Measurements from ENCODE around the gene MAPK8.
"Not testable (repeated sequence)": the region's sequence is repeated elsewhere in the genome, so short reads cannot be mapped to it uniquely, and the experiment has no call there.

MAPK8 gene

GRCh38 chr10:48414160-48414559, 107.7 kb downstream of the MAPK8 start:
- H3K4me3 Mint-ChIP-seq = no peak overlapping the region
- no peak overlapping the region for H3K27ac Mint-ChIP-seq
- no peak for DNase-seq
- H3K4me1 Mint-ChIP-seq = no peaks in the 10 kb centered on the region
- CTCF ChIA-PET = no interaction called here
- peaks cover 27% of the 10 kb centered on the region for H3K36me3 Mint-ChIP-seq
- H3K27me3 Mint-ChIP-seq = no peaks in the 10 kb centered on the region
- H3K9me3 Mint-ChIP-seq = peaks cover 7% of the 10 kb centered on the region

- CTCF ChIA-PET = no interaction called here
- Mint-ChIP-seq H3K9me3 (peaks cover 7% of the 10 kb centered on the region), H3K27me3 (no peaks in the 10 kb centered on the region), H3K4me1 (no peaks in the 10 kb centered on the region), H3K36me3 (peaks cover 27% of the 10 kb centered on the region), H3K27ac (no peak overlapping the region), H3K4me3 (no peak overlapping the region)
- no peak for DNase-seq
These were observed 108.3 kb downstream of the MAPK8 start for GRCh38 chr10:48414778-48415177.

GRCh38 chr10:48416584-48417232, 110.2 kb downstream of the MAPK8 start:
- H3K4me3 Mint-ChIP-seq = no peak overlapping the region
- H3K27ac Mint-ChIP-seq = no peak overlapping the region
- CTCF ChIA-PET = interaction anchor here (1.0 kb wide), 1 partner anchor 90 kb away, joined by 3 read pairs; no protein-coding TSS in a partner anchor
- no peaks in the 10 kb centered on the region for H3K27me3 Mint-ChIP-seq
- H3K9me3 Mint-ChIP-seq = peaks cover 7% of the 10 kb centered on the region
- H3K36me3 Mint-ChIP-seq = peaks cover 15% of the 10 kb centered on the region
- DNase-seq = no peak
- no peaks in the 10 kb centered on the region for H3K4me1 Mint-ChIP-seq

- H3K27me3 Mint-ChIP-seq = no peaks in the 10 kb centered on the region
- H3K4me1 Mint-ChIP-seq = no peaks in the 10 kb centered on the region
- no peak overlapping the region for H3K27ac Mint-ChIP-seq
- DNase-seq = no peak
- CTCF ChIA-PET = interaction anchor here (1.0 kb wide), 1 partner anchor 89 kb away, joined by 3 read pairs; no protein-coding TSS in a partner anchor
- H3K36me3 Mint-ChIP-seq = peaks cover 10% of the 10 kb centered on the region
- peaks cover 3% of the 10 kb centered on the region for H3K9me3 Mint-ChIP-seq
- no peak overlapping the region for H3K4me3 Mint-ChIP-seq
These were observed 110.9 kb downstream of the MAPK8 start for GRCh38 chr10:48417374-48417773.

- no peak overlapping the region for H3K27ac Mint-ChIP-seq
- DNase-seq = no peak
- no peaks in the 10 kb centered on the region for H3K9me3 Mint-ChIP-seq
- CTCF ChIA-PET = interaction anchor here (0.6 kb wide), 1 partner anchor 41 kb away, joined by 3 read pairs; no protein-coding TSS in a partner anchor
- H3K4me3 Mint-ChIP-seq = no peak overlapping the region
- no peaks in the 10 kb centered on the region for H3K27me3 Mint-ChIP-seq
- H3K36me3 Mint-ChIP-seq = peaks cover 3% of the 10 kb centered on the region
- H3K4me1 Mint-ChIP-seq = no peaks in the 10 kb centered on the region
These were observed 111.8 kb downstream of the MAPK8 start for GRCh38 chr10:48418189-48418788.

- CTCF ChIA-PET = no interaction called here
These were observed 113.2 kb downstream of the MAPK8 start for GRCh38 chr10:48419714-48420113.

GRCh38 chr10:48421862-48422261, 115.4 kb downstream of the MAPK8 start:
- H3K27me3 Mint-ChIP-seq, H3K4me3 Mint-ChIP-seq, H3K36me3 Mint-ChIP-seq, DNase-seq, H3K9me3 Mint-ChIP-seq, H3K4me1 Mint-ChIP-seq, CTCF ChIA-PET, H3K27ac Mint-ChIP-seq: not testable (repeated sequence)

More at GRCh38 chr10:48419714-48420113, 113.2 kb downstream of the MAPK8 start:
- no peaks in the 10 kb centered on the region for H3K9me3 Mint-ChIP-seq
- no peak overlapping the region for H3K4me3 Mint-ChIP-seq
- H3K27me3 Mint-ChIP-seq = no peaks in the 10 kb centered on the region
- no peaks in the 10 kb centered on the region for H3K4me1 Mint-ChIP-seq
- H3K36me3 Mint-ChIP-seq = no peaks in the 10 kb centered on the region
- DNase-seq = no peak
- H3K27ac Mint-ChIP-seq = no peak overlapping the region

- no peaks in the 10 kb centered on the region for H3K4me1 Mint-ChIP-seq
- no peak overlapping the region for H3K4me3 Mint-ChIP-seq
- CTCF ChIA-PET = no interaction called here
- H3K9me3 Mint-ChIP-seq = no peaks in the 10 kb centered on the region
- H3K36me3 Mint-ChIP-seq = no peaks in the 10 kb centered on the region
- H3K27ac Mint-ChIP-seq = no peak overlapping the region
- no peak for DNase-seq
- no peaks in the 10 kb centered on the region for H3K27me3 Mint-ChIP-seq
These were observed 117.4 kb downstream of the MAPK8 start for GRCh38 chr10:48423884-48424283.

- no peak for DNase-seq
- Mint-ChIP-seq H3K9me3 (no peaks in the 10 kb centered on the region), H3K36me3 (peaks cover 5% of the 10 kb centered on the region), H3K27ac (no peak overlapping the region), H3K27me3 (no peaks in the 10 kb centered on the region), H3K4me3 (no peak overlapping the region), H3K4me1 (no peaks in the 10 kb centered on the region)
- CTCF ChIA-PET = no interaction called here
These were observed 122.4 kb downstream of the MAPK8 start for GRCh38 chr10:48428896-48429295.

- no peak overlapping the region for H3K4me3 Mint-ChIP-seq
- H3K36me3 Mint-ChIP-seq = peaks cover 5% of the 10 kb centered on the region
These were observed 122.8 kb downstream of the MAPK8 start for GRCh38 chr10:48429309-48429708.

GRCh38 chr10:48430402-48430993, 124.0 kb downstream of the MAPK8 start:
- Mint-ChIP-seq H3K9me3 (no peaks in the 10 kb centered on the region), H3K4me3 (no peak overlapping the region), H3K4me1 (no peaks in the 10 kb centered on the region), H3K27ac (no peak overlapping the region), H3K36me3 (peaks cover 5% of the 10 kb centered on the region), H3K27me3 (no peaks in the 10 kb centered on the region)
- CTCF ChIA-PET = no interaction called here
- no peak for DNase-seq

More at GRCh38 chr10:48429309-48429708, 122.8 kb downstream of the MAPK8 start:
- DNase-seq = no peak
- Mint-ChIP-seq H3K9me3 (no peaks in the 10 kb centered on the region), H3K4me1 (no peaks in the 10 kb centered on the region), H3K27ac (no peak overlapping the region), H3K27me3 (no peaks in the 10 kb centered on the region)
- CTCF ChIA-PET = no interaction called here

GRCh38 chr10:48431871-48432270, 125.4 kb downstream of the MAPK8 start:
- no peak overlapping the region for H3K27ac Mint-ChIP-seq
- H3K36me3 Mint-ChIP-seq = peaks cover 5% of the 10 kb centered on the region
- no peak for DNase-seq
- H3K4me3 Mint-ChIP-seq = no peak overlapping the region
- no peaks in the 10 kb centered on the region for H3K9me3 Mint-ChIP-seq
- CTCF ChIA-PET = no interaction called here
- H3K4me1 Mint-ChIP-seq = no peaks in the 10 kb centered on the region
- no peaks in the 10 kb centered on the region for H3K27me3 Mint-ChIP-seq

GRCh38 chr10:48437546-48437945, 131.1 kb downstream of the MAPK8 start:
- H3K9me3 Mint-ChIP-seq = no peaks in the 10 kb centered on the region
- no peak overlapping the region for H3K4me3 Mint-ChIP-seq
- CTCF ChIA-PET = no interaction called here
- H3K36me3 Mint-ChIP-seq = peaks cover 2% of the 10 kb centered on the region
- H3K27ac Mint-ChIP-seq = no peak overlapping the region
- H3K27me3 Mint-ChIP-seq = no peaks in the 10 kb centered on the region
- H3K4me1 Mint-ChIP-seq = no peaks in the 10 kb centered on the region
- DNase-seq = no peak

- H3K4me3 Mint-ChIP-seq = no peak overlapping the region
- H3K27me3 Mint-ChIP-seq = no peaks in the 10 kb centered on the region
- H3K9me3 Mint-ChIP-seq = no peaks in the 10 kb centered on the region
- CTCF ChIA-PET = interaction anchor here (1.1 kb wide), 1 partner anchor 217 kb away, joined by 3 read pairs; no protein-coding TSS in a partner anchor
- no peak overlapping the region for H3K27ac Mint-ChIP-seq
- no peaks in the 10 kb centered on the region for H3K36me3 Mint-ChIP-seq
- DNase-seq = no peak
- no peaks in the 10 kb centered on the region for H3K4me1 Mint-ChIP-seq
These were observed 132.6 kb downstream of the MAPK8 start for GRCh38 chr10:48439031-48439430.

- CTCF ChIA-PET = interaction anchor here (1.1 kb wide), 1 partner anchor 216 kb away, joined by 3 read pairs; no protein-coding TSS in a partner anchor
These were observed 133.1 kb downstream of the MAPK8 start for GRCh38 chr10:48439581-48440041.

More at GRCh38 chr10:48439581-48440041, 133.1 kb downstream of the MAPK8 start:
- Mint-ChIP-seq H3K4me1 (no peaks in the 10 kb centered on the region), H3K36me3 (no peaks in the 10 kb centered on the region), H3K4me3 (no peak overlapping the region), H3K27ac (no peak overlapping the region), H3K9me3 (no peaks in the 10 kb centered on the region), H3K27me3 (no peaks in the 10 kb centered on the region)
- no peak for DNase-seq

Measured in activated naive CD4-positive, alpha-beta T cell treated with anti-CD3 and anti-CD28 coated beads, Interleukin-2, amount 10 ng/mL, durations not matched to agents 7 days and 5 days (primary cell).